ENCODE results near the gene ABCD2. TPM values are rescaled to one million over a fixed set of nuclear protein-coding genes. Genes with fewer than 3 reads are reported as not detected.

ABCD2 gene
- total RNA-seq: not detected in 2 replicates

DNA sequence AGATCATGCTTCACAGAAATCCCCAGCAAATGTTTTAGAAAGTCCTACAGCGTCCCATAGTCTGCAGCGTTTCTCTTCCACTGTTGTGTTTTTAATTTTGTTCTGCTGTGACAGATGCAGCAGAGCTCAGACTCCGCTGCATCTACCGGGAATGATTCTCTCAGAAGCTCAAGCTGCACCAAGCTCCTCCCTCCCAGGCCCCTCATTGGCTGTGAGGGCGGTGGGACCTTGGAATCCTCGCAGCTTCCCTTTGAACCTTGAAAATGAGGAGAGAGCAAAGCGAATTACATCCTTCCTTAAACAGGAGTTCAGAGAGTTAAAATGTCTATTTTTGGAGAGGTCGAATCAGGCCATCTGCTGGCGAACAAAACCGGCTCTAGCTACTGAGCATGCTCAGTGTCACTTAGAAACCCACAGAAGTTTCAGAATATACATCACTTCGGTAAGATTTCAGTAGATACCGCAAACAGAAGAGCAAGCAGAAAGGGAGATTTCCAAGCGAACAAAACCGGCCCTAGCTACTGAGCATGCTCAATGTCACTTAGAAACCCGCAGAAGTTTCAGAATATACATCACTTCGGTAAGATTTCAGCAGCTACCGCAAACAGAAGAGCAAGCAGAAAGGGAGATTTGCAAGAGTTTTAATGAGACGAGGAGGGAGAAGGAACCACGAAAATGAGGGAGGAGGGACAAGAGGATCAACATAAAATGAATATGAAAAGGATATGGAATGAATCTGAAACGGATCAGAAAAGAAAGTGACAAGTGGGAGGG lies at the start of gene ABCD2:
Gene ABCD2, minus strand, starts transcription at position 144 of the 774 bp plus-strand sequence. CDS start 188 bp downstream, outside the sequence.

Other genes starting within 250 kb of the ABCD2 start
- gene KIF21A, start 176.7 kb downstream of the ABCD2 start, total RNA-seq: 9.7 and 10.5 TPM in 2 replicates